GM10248 (cell line): ENCODE results near the gene CCL11.

ENCODE experiments used
- CTCF ChIA-PET: fragments of 300-600 bp; sonication (Branson Sonifier 250); formaldehyde crosslinking; extraction: SDS; loops from one replicate; lab custom pipeline; 2021; ENCODE audit warnings: antibody characterized with exemption; lab: Yijun Ruan, JAX
- POLR2A ChIA-PET: fragments of 350-650 bp; sonication (Branson Sonifier 250); formaldehyde crosslinking; extraction: SDS; loops from one replicate; lab custom pipeline; 2020; ENCODE audit warnings: antibody characterized with exemption; lab: Yijun Ruan, JAX
- DNase-seq: peaks from one replicate; pipeline ENCODE4 v3.0.0; 2012; ENCODE audit errors: extremely low spot score
- TF ChIP-seq, protein P1 (sequence below): IDR thresholded peaks from 2 replicates; pipeline ENCODE4 v1.5.1; 2012; ENCODE audit warnings: mild to moderate bottlenecking, low read depth; ENCODE audit errors: extremely low read depth, missing control alignments, control extremely low read depth

CCL11 gene

DNA sequence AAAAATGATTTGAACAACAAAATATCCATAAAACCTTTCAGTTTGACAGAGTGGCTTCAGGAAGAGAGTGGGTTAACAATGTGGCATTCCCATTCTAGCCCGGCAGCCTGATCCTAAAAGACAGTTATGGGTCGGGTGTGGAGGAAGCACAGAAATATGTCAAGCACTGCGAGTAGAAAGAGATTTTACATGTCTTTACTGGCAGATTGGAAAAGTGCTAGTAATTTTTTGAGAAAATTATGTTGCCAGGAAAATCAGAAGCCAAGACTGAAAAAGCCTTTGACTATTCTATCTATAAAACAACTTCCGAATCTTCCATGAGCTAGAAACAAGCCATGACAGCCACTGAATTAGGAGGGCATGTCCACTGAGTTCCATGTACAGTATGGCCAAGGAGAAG, 24.7 kb upstream of the CCL11 start:
- POLR2A ChIA-PET = no interaction called here
- DNase-seq = no peak
- TF ChIP-seq, protein P1, sequence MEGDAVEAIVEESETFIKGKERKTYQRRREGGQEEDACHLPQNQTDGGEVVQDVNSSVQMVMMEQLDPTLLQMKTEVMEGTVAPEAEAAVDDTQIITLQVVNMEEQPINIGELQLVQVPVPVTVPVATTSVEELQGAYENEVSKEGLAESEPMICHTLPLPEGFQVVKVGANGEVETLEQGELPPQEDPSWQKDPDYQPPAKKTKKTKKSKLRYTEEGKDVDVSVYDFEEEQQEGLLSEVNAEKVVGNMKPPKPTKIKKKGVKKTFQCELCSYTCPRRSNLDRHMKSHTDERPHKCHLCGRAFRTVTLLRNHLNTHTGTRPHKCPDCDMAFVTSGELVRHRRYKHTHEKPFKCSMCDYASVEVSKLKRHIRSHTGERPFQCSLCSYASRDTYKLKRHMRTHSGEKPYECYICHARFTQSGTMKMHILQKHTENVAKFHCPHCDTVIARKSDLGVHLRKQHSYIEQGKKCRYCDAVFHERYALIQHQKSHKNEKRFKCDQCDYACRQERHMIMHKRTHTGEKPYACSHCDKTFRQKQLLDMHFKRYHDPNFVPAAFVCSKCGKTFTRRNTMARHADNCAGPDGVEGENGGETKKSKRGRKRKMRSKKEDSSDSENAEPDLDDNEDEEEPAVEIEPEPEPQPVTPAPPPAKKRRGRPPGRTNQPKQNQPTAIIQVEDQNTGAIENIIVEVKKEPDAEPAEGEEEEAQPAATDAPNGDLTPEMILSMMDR = no peak
- CTCF ChIA-PET = no interaction called here

DNA sequence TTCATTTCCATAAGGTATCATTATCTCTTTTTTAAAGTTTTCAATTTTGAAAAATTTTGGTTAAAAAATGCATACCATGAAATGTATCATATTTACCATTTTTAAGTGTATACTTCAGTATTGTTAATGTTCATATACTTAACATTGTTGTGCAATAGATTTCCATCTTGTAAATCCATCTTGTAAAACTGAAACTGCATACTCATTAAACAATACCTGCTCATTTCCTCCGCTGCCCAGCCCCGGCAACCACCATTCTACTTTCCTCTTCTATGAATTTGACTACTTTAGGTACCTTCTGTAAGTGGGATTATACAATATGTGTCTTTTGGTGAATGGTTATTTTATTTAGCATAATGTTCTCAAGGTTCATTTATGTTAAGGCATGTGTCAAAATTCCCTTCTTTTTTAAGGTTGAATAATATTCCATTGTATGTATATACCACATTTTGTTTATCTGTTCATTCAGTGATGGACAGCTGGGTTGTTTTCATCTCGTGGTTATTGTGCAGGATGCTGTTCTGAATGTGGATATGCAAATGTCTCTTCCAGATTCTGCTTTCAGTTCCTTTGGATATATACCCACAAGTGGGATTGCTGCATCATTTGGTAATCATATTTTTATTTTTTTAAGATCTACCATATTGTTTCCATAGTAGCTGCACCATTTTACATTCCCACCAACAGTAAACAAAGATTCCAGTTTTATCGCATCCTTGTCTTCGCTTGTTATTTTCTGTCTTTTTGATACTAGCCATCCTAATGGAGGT, 23.8 kb upstream of the CCL11 start:
- POLR2A ChIA-PET = no interaction called here
- CTCF ChIA-PET = no interaction called here
- DNase-seq = no peak
- TF ChIP-seq, protein P1 = no peak

DNA sequence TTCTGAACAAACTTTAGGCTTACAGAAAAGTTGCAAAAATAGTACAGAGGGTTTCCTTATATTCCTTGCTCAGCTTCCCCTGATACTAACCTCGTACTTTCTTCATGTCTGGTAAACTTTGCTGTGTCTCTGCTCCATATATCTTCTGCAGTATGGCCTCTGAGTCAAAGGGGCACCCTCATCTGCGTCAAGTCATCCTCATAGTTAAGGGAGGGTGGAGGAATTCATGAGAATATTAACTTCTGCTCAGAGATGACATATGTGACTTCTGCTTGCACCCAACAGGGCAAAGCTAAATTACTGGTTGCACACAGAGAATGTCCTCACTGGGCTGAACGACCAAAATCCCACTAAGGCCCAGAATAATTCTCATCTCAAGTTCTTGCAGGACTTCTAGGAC, 19.8 kb upstream of the CCL11 start:
- TF ChIP-seq, protein P1 = no peak
- no peak for DNase-seq
- ChIA-PET CTCF (no interaction called here), POLR2A (no interaction called here)

DNA sequence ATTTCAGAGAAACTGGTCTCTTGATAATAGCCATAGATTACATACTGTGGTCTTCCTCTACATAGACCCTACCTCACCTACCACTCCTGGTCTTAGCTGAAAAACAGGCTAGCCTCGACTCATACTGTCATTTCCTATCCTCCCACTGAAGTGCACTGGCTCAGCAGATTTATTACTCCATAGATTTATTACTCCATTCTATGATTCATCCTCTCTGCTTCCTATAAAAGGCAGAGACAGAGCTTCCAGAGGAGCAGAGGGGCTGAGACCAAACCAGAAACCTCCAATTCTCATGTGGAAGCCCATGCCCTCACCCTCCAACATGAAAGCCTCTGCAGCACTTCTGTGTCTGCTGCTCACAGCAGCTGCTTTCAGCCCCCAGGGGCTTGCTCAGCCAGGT, 15.6 kb upstream of the CCL11 start, which contains the start of gene CCL7:
CCL7 (plus strand) TSS at position 253 of the 400 bp plus-strand sequence; CDS start at position 323, 70 bp downstream.
- ChIA-PET POLR2A (no interaction called here), CTCF (interaction anchor here (1.0 kb wide), 1 partner anchor 10 kb away, joined by 3 read pairs; no protein-coding TSS in a partner anchor)
- DNase-seq = no peak
- TF ChIP-seq, protein P1 = no peak

DNA sequence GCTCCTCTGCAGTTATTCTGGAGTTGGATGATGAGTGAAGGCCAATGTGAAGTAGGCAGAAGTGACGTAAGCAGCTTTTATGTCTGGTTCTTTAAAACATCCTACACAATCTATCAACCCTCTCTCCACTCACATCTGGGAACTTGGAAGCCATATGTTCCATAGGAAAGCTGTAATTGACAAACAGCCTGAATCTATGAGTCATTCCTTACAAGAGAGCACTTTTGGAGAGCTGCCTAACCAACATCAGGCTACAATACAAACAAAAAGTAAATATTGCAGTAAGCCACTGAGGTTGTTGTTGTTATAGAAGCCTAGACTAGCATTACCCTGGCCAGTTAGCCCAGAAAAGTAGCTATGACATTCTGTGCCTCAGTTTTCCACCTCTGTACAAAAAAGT, 9.7 kb upstream of the CCL11 start:
- TF ChIP-seq, protein P1 = no peak
- no peak for DNase-seq
- ChIA-PET CTCF (interaction anchor here (1.0 to 2.0 kb wide), 2 partner anchors 75 to 86 kb away, joined by 3 to 4 read pairs; no protein-coding TSS in a partner anchor), POLR2A (no interaction called here)

DNA sequence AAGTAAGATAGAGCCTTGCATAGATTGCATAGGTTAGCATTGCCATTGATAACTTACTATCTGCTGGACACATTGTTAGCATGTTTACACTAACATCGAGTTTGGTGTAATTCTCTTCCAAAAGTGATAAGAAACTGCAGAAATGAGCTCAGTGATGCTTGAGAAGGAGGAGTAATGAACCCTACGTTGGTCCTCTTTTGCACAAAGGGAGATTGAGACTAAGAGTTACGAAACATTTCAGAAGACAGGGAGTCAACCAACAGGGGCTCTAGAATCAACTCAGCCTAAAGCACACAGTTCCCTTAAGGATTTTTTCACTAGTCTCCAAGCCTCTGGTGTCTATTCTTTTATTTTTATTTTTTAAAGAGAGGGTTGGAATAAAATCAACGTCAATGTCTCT, 8.7 kb upstream of the CCL11 start:
- CTCF ChIA-PET = no interaction called here
- no peak for DNase-seq
- TF ChIP-seq, protein P1 = no peak
- POLR2A ChIA-PET = no interaction called here
